Ascending aorta (tissue), 2 donors: Measurements from ENCODE around the gene MAN1C1. TPM values are rescaled to one million over a fixed set of nuclear protein-coding genes. Genes with fewer than 3 reads are reported as not detected.

ENCODE experiments used
- DNase-seq, 2 donors: peaks; one replicate each; pipeline ENCODE4 v3.0.0-alpha.2; 2019; ENCODE audit warnings: low spot score in 2 of 2
- H3K27ac ChIP-seq, 2 donors: fragments of 200-600 bp; sonication (generic); one replicate each; pipeline ENCODE4 v1.5.1; 2016 to 2017; ENCODE audit warnings: mild to moderate bottlenecking in 1 of 2
- H3K27me3 ChIP-seq: fragments of 200-600 bp; sonication (generic); one replicate; pipeline ENCODE4 v1.5.1; 2017
- H3K36me3 ChIP-seq, 2 donors: fragments of 200-600 bp; sonication (generic); one replicate each; pipeline ENCODE4 v1.5.1; 2016
- H3K4me1 ChIP-seq, 2 donors: fragments of 200-600 bp; sonication (generic); one replicate each; pipeline ENCODE4 v1.5.1; 2016 to 2017; ENCODE audit warnings: mild to moderate bottlenecking in 1 of 2
- H3K4me3 ChIP-seq, 2 donors: fragments of 200-600 bp; sonication (generic); one replicate each; pipeline ENCODE4 v1.5.1; 2016 to 2017; ENCODE audit warnings: mild to moderate bottlenecking in 1 of 2
- H3K9me3 ChIP-seq, 2 donors: fragments of 200-600 bp; sonication (generic); one replicate each; pipeline ENCODE4 v1.5.1; 2016
- CTCF ChIP-seq, 3 experiments: fragments of 200-600 bp in 2 of 3; fragments of 450-650 bp in 1 of 3; sonication (generic) in 2 of 3; IDR thresholded peaks; one replicate each; pipeline ENCODE4 v1.5.1; 2016 to 2019; ENCODE audit warnings: antibody characterized with exemption in 3 of 3, mild to moderate bottlenecking in 1 of 3, moderate library complexity in 1 of 3
- intact Hi-C: fragments of 100-400 bp; cut with DNase I; formaldehyde crosslinking; loops from one replicate; pipeline ENCODE4 v1.15.1; 2023
- total RNA-seq: library from RNA; depleted of rRNA; stranded (reverse); fragments of >200 nt; gene quantifications from one replicate; pipeline ENCODE4 v1.1.0, GENCODE V29; 2016

Gene MAN1C1
- total RNA-seq, 1 donor from 2014 or later: 14.3 TPM

- H3K27me3 ChIP-seq: no peaks in the 10 kb centered on the region
- H3K27ac ChIP-seq: no peak overlapping the region
- peaks cover 3 to 12% of the 10 kb centered on the region in 2 donors for H3K4me1 ChIP-seq
- H3K4me3 ChIP-seq: no peak overlapping the region
- H3K9me3 ChIP-seq: no peaks in the 10 kb centered on the region
- intact Hi-C loops: no loop called here
- DNase-seq: no peak
- H3K36me3 ChIP-seq: no peaks in the 10 kb centered on the region
- TF ChIP-seq CTCF (IDR thresholded peaks at IDR 0.05): no peak
Observed at GRCh38 chr1:25684216-25684965, 67.8 kb downstream of the MAN1C1 start.

GRCh38 chr1:25685211-25685750 is 68.7 kb downstream of the MAN1C1 start:
- intact Hi-C loops: no loop called here
- no peak overlapping the region for H3K4me3 ChIP-seq
- H3K4me1 ChIP-seq: peaks cover 3 to 12% of the 10 kb centered on the region in 2 donors
- no peaks in the 10 kb centered on the region for H3K9me3 ChIP-seq
- H3K27me3 ChIP-seq: no peaks in the 10 kb centered on the region
- no peaks in the 10 kb centered on the region for H3K36me3 ChIP-seq
- no peak for DNase-seq
- TF ChIP-seq CTCF (IDR thresholded peaks at IDR 0.05): no peak
- H3K27ac ChIP-seq: peak overlapping the region in 1 of 2 donors; percentile 46

GRCh38 chr1:25685938-25686665 is 69.5 kb downstream of the MAN1C1 start:
- intact Hi-C loops: no loop called here
- H3K4me3 ChIP-seq: no peak overlapping the region

DNA sequence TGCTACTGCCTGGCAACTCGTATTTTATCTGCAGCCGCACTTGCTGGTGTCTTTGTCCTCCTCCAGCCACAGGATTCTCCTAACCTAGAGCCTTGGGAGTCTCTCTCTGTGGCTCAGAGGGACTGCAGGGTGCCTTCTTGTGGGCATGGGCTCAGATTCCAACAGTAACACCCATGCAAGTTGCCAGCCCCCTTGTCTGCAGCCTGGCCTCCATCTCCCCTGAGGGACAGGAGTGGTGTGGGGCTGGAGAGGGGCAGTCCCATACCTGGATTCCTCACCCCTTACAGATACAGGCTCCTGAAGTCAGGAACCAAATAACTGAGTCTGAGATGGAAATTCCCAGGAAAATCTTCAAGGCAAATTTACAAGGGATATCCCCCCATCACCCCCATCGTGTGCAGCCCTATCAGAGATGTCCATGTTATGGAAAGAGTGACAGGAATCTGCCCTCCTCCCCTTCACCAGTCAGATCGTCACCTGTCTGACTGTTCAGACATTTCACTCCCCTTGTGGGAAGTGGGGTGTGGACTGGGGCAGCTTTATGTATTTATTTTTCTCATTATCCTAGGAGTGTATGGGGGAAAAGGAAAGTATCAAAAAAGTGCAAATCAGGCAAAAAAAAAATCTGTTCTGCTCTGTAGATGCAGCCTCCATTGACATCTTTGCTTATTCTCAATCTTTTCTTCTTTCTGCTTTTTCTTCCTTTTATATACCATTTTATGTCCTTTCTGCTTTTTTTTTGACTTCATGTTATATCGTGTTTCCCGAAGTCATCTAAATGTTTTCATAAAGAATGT is 70.8 kb downstream of the MAN1C1 start:
- TF ChIP-seq CTCF (IDR thresholded peaks at IDR 0.05): no peak
- intact Hi-C loops: no loop called here
- H3K27ac ChIP-seq: peak overlapping the region in 1 of 2 donors; percentile 71
- no peak for DNase-seq
- H3K27me3 ChIP-seq: no peaks in the 10 kb centered on the region
- no peaks in the 10 kb centered on the region for H3K9me3 ChIP-seq
- H3K4me1 ChIP-seq: peaks cover 3 to 12% of the 10 kb centered on the region in 2 donors
- no peaks in the 10 kb centered on the region for H3K36me3 ChIP-seq
- H3K4me3 ChIP-seq: no peak overlapping the region

More at GRCh38 chr1:25685938-25686665, 69.5 kb downstream of the MAN1C1 start:
- Histone ChIP-seq H3K36me3 (no peaks in the 10 kb centered on the region), H3K9me3 (no peaks in the 10 kb centered on the region), H3K4me1 (peaks cover 3 to 12% of the 10 kb centered on the region in 2 donors), H3K27ac (peak overlapping the region; percentile 46 to 53), H3K27me3 (no peaks in the 10 kb centered on the region)
- DNase-seq: peak in 1 of 2 donors; percentile 79
- TF ChIP-seq CTCF (IDR thresholded peaks at IDR 0.05): no peak

- H3K36me3 ChIP-seq: no peaks in the 10 kb centered on the region
- peak overlapping the region; percentile 71 to 81 for H3K27ac ChIP-seq
- H3K4me1 ChIP-seq: peaks cover 3 to 14% of the 10 kb centered on the region in 2 donors
- H3K27me3 ChIP-seq: no peaks in the 10 kb centered on the region
- no peak for TF ChIP-seq CTCF (IDR thresholded peaks at IDR 0.05)
- H3K4me3 ChIP-seq: no peak overlapping the region
- no peaks in the 10 kb centered on the region for H3K9me3 ChIP-seq
- peak in 1 of 2 donors; percentile 87 for DNase-seq
- intact Hi-C loops: no loop called here
Observed at GRCh38 chr1:25688390-25689119, 72.0 kb downstream of the MAN1C1 start.
